HUDEP-2 (cell line): Measurements from ENCODE around the gene TIA1.
"Not testable (repeated sequence)": the region's sequence is repeated elsewhere in the genome, so short reads cannot be mapped to it uniquely, and the experiment has no call there.

ENCODE experiments used
- DNase-seq, 76 experiments: peaks; one replicate each; lab custom pipeline; 2025; ENCODE audit not compliant: unreplicated experiment in 76 of 76; lab: John Stamatoyannopoulos, UW

Gene TIA1, protein sequence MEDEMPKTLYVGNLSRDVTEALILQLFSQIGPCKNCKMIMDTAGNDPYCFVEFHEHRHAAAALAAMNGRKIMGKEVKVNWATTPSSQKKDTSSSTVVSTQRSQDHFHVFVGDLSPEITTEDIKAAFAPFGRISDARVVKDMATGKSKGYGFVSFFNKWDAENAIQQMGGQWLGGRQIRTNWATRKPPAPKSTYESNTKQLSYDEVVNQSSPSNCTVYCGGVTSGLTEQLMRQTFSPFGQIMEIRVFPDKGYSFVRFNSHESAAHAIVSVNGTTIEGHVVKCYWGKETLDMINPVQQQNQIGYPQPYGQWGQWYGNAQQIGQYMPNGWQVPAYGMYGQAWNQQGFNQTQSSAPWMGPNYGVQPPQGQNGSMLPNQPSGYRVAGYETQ

DNA sequence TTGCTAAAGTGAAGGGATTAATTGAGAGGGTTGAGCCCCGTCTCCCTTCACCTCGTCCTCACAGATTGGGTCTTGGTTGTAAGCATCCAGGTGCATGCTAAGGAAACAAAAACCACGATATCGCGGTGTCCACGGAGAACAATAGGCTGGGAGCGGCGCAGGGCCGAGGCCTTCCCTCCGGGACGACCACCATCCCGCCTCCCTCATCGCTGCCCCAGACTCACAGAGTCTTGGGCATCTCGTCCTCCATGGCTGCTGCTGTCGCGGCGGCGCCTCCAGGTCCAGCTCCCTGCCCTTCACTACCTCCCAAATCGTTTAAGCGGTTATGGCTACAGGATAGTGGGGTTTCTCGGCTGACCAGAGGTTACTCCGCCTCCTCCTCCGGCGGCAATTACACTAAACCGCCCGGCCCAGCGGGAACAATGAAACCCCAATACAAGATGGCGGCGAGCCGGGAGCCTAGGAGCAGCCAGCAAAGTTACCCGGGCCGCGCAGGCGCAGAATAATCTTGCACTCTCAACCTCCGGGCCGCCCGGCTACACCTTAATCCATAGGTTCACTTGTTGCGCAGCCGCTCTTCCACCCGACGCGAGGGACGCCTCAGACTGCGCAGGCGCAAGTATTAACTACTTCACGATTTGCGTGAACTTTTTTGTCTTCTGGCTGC, at the start of gene TIA1:
TIA1 (minus strand) TSS at position 448 of the 667 bp plus-strand sequence; CDS start at position 250, 198 bp downstream.
- peak; percentile 63 to 99 (median 94) for DNase-seq

DNA sequence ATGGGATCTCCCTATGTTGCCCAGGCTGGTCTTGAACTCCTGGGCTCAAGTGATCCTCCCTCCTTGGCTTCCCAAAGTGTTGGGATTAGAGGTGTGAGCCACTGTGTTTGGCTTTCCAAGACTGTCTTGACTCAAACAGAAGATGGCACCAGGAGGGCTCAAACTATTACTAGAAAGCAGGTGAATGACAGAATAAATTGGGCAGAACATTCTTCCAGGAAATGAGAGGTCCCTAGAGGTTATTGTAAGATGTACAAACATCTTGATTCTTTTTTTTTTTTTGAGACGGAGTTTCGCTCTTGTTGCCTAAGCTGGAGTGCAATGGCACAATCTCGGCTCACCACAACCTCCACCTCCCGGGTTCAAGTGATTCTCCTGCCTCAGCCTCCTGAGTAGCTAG, 49.4 kb upstream of the TIA1 start:
- not testable (repeated sequence) for DNase-seq

DNA sequence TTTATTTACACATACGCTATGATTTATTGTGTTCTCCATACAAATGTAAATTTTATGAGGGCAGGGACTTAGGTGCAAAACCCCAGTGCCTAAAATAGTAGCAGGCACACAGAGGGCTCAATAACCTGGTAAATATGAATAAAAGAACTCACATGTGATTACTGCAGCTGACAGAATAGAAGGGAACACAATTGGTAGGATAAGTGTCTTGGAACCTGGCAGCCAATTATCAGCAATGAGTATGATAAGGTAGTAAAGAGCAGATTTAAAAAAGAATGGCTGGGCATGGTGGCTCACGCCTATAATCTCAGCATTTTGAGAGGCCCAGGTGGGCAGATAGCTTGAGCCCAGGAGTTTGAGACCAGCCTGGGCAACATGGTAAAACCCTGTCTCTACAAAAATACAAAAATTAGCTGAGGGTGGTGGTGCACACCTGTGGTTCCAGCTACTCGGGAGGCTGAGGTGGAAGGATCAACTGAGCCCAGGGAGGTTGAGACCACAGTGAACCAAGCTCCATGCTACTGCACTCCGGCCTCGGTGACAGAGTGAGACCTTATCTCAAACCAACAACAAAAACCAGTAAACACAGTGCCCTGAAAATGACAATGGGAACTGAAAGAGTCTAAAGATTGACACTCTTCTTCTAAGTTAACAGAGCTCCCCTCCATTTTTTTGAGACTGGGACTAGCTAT, 35.2 kb upstream of the TIA1 start:
- DNase-seq, result no peak

DNA sequence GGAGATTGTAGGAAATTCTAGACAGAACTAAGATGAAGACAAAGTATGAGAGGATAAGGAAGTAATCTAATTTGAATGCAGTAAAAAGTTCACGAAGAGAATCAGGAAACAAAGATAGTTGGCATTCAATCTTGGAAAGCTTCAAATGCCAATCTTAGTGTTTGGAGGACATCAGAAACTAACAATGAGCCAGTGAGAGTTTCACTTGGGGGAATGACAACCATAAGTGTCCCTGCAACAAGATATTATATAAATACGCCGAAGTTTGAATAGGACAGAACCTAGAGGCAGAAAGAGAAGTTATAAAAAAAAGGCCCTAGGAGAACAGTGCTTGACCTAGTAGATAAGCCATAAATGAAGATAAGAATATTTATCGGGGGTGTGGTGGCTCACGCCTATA, 34.0 kb upstream of the TIA1 start:
- DNase-seq, result no peak

DNA sequence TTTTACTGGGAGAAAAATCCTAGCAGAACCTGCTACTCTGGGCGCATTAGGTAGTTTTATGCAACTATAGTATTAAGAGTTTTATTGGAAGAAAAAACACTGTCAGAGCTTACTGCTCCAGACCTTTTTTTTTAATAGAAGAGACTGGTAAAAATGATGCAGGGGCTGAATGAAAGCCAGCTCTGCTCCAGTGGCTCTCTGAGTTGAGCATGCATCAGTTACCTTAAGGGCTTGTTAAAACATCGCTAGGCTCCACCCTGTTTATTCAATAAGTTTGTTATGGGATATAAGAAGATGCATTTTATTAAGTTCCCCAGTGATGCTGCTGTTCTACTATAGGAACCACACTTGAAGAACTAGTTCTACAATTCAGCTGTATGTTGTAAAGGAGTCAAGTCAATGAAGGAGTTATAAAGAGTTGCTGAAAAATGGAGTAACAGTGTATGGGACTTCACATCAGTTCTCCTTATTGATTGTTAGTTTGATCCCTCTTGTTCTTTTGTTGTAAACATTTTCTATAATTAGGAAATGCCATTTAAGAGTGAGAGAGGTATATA, 31.9 kb upstream of the TIA1 start:
- no peak for DNase-seq

GRCh38 chr2:70270323-70270722, 21.9 kb upstream of the TIA1 start:
- no peak for DNase-seq

DNA sequence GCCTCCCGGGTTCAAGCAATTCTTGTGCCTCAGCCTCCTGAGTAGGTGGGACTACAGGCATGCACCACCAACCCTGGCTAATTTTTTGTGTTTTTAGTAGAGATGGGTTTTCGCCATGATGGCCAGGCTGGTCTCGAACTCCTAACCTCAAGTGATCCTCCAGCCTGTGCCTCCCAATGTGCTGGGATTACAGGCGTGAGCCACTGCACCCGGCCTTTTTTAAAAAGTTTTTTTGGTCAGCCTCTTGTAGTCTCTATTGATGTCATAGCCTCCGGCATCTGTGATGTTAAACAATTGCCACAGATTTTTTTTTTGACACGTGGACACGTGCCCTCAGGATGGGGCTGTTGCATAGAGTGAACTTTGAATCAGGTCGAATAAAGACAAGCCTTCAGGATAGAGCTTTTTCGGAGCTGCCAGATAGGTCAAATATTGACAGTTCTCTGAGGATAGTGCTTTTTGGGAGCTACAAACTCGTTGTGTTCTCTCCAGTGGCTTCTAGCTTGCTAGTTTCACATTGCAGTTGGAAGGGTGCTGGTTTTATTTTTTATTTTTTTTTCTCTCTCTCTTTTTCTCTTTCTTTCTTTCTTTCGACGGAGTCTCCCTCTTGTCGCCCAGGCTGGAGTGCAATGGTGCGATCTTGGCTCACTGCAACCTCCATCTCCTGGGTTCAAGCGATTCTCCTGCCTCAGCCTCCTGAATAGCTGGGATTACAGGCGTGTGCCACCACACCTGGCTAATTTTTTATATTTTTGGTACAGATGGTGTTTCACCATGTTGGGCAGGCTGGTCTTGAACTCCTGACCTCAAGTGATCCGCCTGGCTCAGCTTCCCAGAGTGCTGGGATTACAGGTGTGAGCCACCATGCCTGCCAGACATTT, 21.2 kb upstream of the TIA1 start:
- not testable (repeated sequence) for DNase-seq

DNA sequence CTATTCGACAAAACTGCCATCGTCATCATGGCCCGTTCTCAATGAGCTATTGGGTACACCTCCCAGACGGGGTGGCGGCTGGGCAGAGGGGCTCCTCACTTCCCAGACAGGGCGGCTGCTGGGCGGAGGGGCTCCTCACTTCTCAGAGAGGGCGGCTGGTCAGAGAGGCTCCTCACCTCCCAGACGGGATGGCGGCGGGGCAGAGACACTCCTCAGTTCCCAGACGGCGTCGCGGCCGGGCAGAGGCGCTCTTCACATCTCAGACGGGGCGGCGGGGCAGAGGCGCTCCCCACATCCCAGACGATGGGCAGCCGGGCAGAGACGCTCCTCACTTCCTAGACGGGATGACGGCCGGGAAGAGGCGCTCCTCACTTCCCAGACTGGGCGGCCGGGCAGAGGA, 18.5 kb upstream of the TIA1 start:
- DNase-seq, result not testable (repeated sequence)

DNA sequence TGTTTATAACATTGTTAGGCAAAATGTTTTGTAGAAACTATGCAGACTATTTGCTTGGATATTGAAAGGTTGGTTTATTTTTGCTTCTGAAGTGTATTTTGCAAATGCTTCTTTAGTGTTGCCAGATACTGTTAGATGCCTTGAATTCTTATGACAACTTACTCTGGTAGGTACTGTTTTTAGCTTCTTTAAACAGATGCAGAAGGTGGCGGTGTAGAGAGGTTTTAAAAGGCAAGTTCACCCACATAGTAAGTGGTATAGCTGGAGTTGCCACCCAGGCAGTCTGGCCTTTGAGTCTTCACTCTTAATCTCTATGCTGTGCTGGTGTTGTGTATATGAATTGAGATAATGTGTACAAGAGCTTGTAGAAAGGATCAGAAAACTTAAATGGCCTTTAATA, 13.1 kb upstream of the TIA1 start:
- peak in 3 of 76 experiments; percentile 6 to 20 (median 14) for DNase-seq

DNA sequence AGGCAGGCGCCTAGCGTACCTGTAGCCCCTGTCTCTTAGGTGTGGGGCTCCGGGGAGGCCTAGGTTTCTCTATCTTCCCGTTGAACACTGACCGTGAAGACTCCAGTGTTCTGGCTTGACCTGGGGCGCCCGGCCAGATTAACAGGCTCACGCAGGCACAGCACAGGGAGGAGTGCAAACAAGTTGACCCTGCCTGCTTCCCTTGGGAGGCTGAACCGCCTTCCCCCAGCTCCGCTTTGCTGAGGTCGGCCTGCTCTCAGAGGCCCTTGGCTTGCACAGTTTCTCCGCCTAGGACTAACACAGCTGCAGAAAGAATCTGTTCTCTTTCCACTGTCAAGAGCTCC, 10.1 kb upstream of the TIA1 start:
- DNase-seq, result peak in 1 of 76 experiments; percentile 44

DNA sequence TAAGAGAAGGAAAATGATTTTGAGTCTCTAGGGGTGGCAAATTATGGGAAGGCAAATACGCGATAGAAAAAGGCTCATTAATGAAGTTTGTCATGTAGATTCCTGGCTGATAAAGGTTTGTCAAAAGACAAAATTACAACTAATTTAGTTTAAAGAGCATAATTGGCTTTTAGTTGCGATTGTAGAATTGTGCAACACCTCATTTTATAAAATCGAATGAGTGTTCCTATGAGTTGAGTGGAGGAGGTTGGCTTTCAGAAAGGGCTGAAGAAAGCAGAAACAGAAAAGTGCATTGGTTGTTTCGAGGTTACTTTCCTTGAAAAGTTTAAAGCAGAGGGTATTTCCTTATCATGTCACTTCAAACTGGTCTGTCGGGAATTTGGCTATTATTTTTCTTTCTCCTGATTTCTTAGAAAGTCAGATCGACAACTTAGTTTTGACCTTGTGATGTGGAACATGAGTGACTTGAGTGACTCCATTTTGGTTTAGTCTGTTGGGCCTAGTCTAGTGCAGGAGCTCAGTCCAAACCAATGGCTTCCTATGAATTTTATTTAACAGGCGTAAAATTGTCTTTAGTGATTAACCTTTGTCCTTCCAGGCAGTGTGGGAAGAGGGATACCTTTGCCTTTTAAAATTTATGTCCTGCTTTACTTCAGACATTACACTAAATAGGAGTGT, 7.3 kb upstream of the TIA1 start:
- DNase-seq, result no peak

DNA sequence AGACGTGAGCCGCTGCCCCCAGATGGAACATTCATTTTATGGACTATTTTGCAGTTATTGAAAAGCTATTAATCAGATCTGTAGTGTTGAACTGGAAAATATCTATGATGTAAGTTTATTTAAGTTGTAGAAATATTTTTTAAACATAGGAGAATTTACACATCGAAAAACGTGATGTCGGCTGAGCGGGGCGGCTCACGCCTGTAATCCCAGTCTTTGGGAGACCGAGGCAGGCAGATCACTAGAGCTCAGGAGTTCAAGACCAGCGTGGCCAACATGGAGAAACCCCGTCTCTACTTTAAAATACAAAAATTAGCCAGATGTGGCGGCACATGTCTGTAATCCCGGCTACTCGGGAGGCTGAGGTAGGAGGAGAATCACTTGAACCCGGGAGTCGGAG, 2.0 kb upstream of the TIA1 start:
- DNase-seq, result no peak

GRCh38 chr2:70247364-70248180, 856 bp downstream of the TIA1 start:
- peak in 8 of 76 experiments; percentile 13 to 63 (median 26) for DNase-seq

- peak in 8 of 76 experiments; percentile 3 to 38 (median 18) for DNase-seq
These were observed 4.4 kb downstream of the TIA1 start for GRCh38 chr2:70243806-70244584.

GRCh38 chr2:70242552-70242951, 5.9 kb downstream of the TIA1 start:
- DNase-seq, result no peak

- DNase-seq, result no peak
These were observed 7.1 kb downstream of the TIA1 start for GRCh38 chr2:70241340-70241739.

DNA sequence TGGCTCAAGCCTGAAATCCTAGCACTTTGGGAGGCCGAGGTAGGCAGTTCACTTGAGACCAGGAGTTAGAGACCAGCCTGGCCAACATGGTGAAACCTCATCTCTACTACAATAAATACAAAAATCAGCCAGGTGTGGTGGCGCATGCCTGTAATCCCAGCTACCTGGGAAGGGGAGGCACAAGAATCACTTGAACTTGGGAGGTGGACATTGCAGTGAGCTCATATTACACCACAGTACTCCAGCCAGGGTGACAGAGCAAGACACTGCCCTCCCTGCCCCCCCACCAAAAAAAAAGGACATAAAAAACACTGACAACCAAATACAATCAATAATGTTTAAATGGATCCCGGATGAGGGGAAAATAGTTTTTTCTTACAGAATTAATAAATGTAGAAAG, 7.8 kb downstream of the TIA1 start:
- no peak for DNase-seq

DNA sequence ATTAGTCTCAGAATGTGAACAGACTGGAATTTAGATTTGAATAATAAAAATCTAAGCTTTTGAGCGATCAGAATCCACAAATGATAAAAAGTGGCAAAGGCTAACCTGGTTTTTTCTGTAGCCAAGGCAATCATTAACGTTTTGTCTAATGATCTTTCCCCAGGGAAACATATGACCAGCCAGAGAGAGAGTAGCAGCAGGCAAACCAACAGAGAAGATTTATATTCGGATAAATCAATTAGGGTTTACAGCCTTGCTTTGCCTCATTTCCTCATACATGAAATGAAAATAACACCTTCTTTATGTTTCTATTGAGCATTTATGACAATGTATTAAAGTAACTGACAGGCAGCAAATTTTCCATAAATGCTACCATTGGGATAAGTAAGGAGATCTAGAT, 14.5 kb downstream of the TIA1 start:
- DNase-seq, result no peak
